ENCODE measurements around the gene KRTAP5-10.

- TF ChIP-seq, protein P1, sequence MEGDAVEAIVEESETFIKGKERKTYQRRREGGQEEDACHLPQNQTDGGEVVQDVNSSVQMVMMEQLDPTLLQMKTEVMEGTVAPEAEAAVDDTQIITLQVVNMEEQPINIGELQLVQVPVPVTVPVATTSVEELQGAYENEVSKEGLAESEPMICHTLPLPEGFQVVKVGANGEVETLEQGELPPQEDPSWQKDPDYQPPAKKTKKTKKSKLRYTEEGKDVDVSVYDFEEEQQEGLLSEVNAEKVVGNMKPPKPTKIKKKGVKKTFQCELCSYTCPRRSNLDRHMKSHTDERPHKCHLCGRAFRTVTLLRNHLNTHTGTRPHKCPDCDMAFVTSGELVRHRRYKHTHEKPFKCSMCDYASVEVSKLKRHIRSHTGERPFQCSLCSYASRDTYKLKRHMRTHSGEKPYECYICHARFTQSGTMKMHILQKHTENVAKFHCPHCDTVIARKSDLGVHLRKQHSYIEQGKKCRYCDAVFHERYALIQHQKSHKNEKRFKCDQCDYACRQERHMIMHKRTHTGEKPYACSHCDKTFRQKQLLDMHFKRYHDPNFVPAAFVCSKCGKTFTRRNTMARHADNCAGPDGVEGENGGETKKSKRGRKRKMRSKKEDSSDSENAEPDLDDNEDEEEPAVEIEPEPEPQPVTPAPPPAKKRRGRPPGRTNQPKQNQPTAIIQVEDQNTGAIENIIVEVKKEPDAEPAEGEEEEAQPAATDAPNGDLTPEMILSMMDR (IDR thresholded peaks at IDR 0.05), result no peak
- TF ChIP-seq POLR2AphosphoS5 (IDR thresholded peaks at IDR 0.05) (no peak), POLR2A (IDR thresholded peaks at IDR 0.05) (no peak)
Measured at GRCh38 chr11:71551711-71552110, 13.7 kb upstream of the KRTAP5-10 start.

Data from prostate gland (tissue), 2 donors.